ENCODE measurements around the gene MYO10.
A peak's percentile ranks its signal among the peaks of the same experiment; 100 is the strongest.

- TF ChIP-seq CTCF (conservative IDR thresholded peaks at IDR 0.05; ENCODE audit: low read depth in 2 of 2) (no peak), POLR2AphosphoS5 (IDR thresholded peaks at IDR 0.05; ENCODE audit: low read depth) (no peak), EZH2 (IDR thresholded peaks at IDR 0.05; ENCODE audit: low read depth, unreplicated experiment) (no peak), EZH2phosphoT487 (IDR thresholded peaks at IDR 0.05; ENCODE audit: unreplicated experiment) (no peak), REST (IDR thresholded peaks at IDR 0.05; ENCODE audit: unreplicated experiment) (no peak), CREB1 (CRISPR knock-in tag; IDR thresholded peaks at IDR 0.05; ENCODE audit: low read depth) (no peak), NANOG (IDR thresholded peaks at IDR 0.05; ENCODE audit: borderline replicate concordance) (no peak), JUNB (IDR thresholded peaks at IDR 0.05; ENCODE audit: unreplicated experiment) (no peak), STAT1 (IDR thresholded peaks at IDR 0.05; ENCODE audit: unreplicated experiment) (no peak), ZNF462 (CRISPR knock-in tag; IDR thresholded peaks at IDR 0.05) (peak; percentile 56; the same call in 1 of the 2 replicates)
Measured at GRCh38 chr5:16901021-16901644, 35.0 kb downstream of the MYO10 start.

All from GM23338 (cell line).